Mononuclear cell (primary cell): ENCODE data around the gene SLC38A2. TPM values are rescaled to one million over a fixed set of nuclear protein-coding genes. Genes with fewer than 3 reads are reported as not detected.
"Not testable (repeated sequence)": the region's sequence is repeated elsewhere in the genome, so short reads cannot be mapped to it uniquely, and the experiment has no call there.

Experiments used
- H3K27me3 ChIP-seq: 2 replicates; pipeline ENCODE4 v1.6.0; 2011; ENCODE audit warnings: low read length, control low read depth; ENCODE audit not compliant: insufficient read depth
- H3K4me1 ChIP-seq: 2 replicates; pipeline ENCODE4 v1.5.1; 2011; ENCODE audit warnings: mild to moderate bottlenecking, low read length, control low read depth; ENCODE audit not compliant: insufficient read depth
- H3K4me3 ChIP-seq: 2 replicates; pipeline ENCODE4 v1.5.1; 2011; ENCODE audit warnings: mild to moderate bottlenecking, low read length, moderate library complexity
- H3K9me3 ChIP-seq: 2 replicates; pipeline ENCODE4 v1.5.1; 2011; ENCODE audit warnings: low read depth, mild to moderate bottlenecking, control low read depth, low read length
- total RNA-seq: library from RNA; depleted of rRNA; stranded (reverse); fragments of >200 nt; gene quantifications from one replicate; pipeline ENCODE4 v1.2.3, GENCODE V29; 2012

Gene SLC38A2
- total RNA-seq, 1 donor = 277 TPM

DNA sequence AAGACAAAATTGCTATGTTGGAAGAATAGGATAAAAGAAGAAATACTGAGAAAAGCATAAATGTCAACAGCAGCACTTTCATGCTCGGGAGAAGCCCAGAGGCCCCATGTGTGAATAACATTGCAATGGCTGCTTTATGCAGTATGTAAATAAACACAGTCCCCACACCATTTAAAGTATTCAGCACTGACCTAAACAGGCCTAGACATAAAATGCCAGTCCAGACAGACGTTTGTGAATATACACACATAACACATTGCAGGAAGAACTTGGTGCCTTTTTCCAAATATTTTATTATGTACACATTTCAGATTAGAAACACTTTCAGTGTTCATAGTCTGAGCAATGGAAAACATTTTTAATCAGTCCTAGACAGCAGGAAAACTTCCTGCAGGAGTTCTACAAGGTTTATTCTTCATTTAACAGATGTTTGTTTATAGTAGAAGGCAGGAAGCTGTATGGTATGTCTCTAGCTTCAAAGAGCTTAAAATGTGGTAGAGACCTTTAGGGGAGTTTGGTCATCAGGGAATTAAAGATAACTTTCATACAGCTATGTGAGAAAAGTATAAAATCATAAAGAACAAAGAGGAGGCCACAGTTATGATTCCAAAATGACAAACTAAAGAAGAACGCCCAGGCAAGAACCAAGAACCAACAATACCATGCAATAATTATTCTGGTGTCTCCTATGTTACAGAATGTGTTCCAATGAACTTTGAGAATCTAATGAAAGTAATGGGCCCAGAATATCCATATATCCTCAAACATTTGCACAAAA is 30.6 kb upstream of the SLC38A2 start:
- Histone ChIP-seq H3K27me3 (no peaks in the 10 kb centered on the region), H3K4me1 (peaks cover 12% of the 10 kb centered on the region), H3K9me3 (no peaks in the 10 kb centered on the region), H3K4me3 (no peak overlapping the region)

DNA sequence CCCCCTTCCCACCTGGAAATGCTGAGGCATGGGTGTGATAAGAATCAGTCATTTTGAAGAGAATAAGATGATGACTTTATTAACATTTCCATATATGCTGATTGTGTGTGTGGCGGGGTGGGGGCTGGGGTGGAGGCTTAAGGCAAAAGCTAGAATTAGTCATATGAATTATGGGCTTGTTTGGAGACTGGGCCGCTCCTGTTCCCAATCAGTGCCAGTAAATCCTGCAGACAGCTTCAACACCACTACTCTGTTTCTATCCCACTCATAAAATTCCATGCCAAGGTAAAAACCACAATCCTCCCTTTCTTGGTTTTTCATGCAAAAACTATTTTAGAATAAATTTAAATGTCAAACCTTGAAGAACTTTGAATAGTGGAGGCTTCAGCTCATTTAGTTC is 29.9 kb upstream of the SLC38A2 start:
- no peak overlapping the region for H3K4me3 ChIP-seq
- H3K9me3 ChIP-seq = no peaks in the 10 kb centered on the region
- peaks cover 12% of the 10 kb centered on the region for H3K4me1 ChIP-seq
- H3K27me3 ChIP-seq = no peaks in the 10 kb centered on the region

DNA sequence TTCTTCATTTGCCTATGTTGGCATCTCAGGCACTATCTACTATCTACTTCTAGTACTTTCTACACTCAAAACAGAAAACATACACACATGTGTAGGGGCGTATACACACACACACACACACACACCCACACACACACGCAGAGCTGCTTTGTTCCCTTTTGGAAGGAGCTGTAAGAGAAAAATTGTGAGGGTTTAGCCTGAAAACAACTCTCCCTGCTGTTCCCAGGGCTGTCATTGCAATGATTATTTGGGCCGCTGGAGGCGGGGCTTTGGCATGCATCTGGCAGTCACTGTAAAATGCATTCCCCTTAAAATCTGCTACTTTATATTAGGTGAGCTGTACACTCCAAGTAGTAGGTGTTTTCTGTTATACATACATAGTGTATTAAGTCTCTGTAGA is 29.1 kb upstream of the SLC38A2 start:
- no peaks in the 10 kb centered on the region for H3K27me3 ChIP-seq
- H3K9me3 ChIP-seq = no peaks in the 10 kb centered on the region
- peaks cover 12% of the 10 kb centered on the region for H3K4me1 ChIP-seq
- H3K4me3 ChIP-seq = no peak overlapping the region

DNA sequence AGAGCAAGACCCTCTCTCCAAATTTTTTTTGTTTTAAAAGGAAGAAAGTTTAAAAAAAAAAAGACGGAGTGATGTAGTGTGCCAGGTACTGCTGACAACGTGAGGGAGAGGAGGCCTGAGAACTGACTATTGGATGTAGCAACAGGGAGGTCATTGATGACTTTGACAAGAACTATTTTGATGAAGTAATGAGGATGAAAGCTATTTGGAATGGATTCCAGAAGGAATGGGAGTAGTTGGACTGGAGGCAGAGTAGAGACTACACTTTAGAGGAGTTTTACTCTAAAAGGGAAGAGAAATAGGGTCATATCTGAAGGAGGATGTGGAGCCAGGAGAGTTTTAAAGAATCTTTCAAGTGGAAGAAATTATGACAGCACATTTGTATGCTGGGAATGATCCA is 27.8 kb upstream of the SLC38A2 start:
- Histone ChIP-seq H3K4me1 (peaks cover 12% of the 10 kb centered on the region), H3K9me3 (no peaks in the 10 kb centered on the region), H3K4me3 (no peak overlapping the region), H3K27me3 (no peaks in the 10 kb centered on the region)

DNA sequence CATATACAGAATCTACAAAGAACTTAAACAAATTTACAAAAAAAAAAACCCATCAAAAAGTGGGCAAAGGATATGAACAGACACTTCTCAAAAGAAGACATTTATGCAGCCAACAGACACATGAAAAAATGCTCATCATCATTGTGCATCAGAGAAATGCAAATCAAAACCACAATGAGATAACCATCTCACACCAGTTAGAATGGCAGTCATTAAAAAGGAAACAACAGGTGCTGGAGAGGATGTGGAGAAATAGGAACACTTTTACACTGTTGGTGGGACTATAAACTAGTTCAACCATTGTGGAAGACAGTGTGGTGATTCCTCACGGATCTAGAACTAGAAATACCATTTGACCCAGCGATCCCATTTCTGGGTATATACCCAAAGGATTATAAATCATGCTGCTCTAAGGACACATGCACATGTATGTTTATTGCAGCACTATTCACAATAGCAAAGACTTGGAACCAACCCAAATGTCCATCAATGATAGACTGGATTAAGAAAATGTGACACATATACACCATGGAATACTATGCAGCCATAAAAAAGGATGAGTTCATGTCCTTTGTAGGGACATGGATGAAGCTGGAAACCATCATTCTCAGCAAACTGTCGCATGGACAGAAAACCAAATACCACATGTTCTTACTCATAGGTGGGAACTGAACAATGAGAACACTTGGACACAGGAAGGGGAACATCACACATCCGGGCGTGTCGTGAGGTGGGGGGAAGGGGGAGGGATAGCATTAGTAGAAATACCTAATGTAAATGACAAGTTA is 27.1 kb upstream of the SLC38A2 start:
- H3K9me3 ChIP-seq, H3K4me1 ChIP-seq, H3K4me3 ChIP-seq, H3K27me3 ChIP-seq: not testable (repeated sequence)

DNA sequence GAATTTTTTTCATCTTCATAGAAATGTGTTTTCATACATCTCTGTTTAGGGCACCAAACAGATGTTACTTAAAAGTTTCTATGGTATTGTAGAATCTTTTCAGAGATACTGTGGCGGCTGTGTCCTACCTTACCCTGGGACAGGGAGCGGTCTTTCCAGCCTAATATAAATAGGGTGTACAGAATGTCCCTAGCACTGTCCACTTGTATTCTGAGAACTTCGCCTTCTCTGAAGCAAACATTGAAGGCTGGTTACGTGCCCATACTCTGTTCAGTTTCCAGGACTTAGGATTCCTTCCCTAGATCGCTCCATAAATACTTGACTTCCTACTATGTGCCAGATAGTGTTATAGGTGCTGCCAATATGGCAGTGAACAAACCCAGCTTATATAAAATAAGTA is 24.3 kb upstream of the SLC38A2 start:
- Histone ChIP-seq H3K9me3 (no peaks in the 10 kb centered on the region), H3K4me3 (no peak overlapping the region), H3K27me3 (no peaks in the 10 kb centered on the region), H3K4me1 (no peaks in the 10 kb centered on the region)

DNA sequence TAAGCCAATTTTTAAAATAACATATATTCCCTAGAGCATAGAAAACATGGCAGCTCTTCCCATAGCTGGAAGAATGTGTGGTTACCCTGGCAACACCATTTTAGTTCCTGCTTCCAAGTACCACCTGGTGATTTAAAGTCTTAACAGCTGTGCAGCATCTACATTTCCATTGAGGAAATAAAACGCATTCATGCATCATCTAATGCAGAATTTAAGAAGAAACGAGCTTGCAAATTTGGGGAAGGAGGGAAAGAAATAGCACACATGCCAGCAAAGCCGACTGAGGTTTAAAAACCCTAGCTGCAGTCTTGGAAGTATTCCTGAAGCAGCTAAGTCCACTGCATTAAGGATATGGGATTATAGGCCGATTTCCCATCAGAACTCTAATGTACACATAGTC is 22.8 kb upstream of the SLC38A2 start:
- Histone ChIP-seq H3K27me3 (no peaks in the 10 kb centered on the region), H3K4me3 (no peak overlapping the region), H3K9me3 (no peaks in the 10 kb centered on the region), H3K4me1 (peaks cover 2% of the 10 kb centered on the region)

DNA sequence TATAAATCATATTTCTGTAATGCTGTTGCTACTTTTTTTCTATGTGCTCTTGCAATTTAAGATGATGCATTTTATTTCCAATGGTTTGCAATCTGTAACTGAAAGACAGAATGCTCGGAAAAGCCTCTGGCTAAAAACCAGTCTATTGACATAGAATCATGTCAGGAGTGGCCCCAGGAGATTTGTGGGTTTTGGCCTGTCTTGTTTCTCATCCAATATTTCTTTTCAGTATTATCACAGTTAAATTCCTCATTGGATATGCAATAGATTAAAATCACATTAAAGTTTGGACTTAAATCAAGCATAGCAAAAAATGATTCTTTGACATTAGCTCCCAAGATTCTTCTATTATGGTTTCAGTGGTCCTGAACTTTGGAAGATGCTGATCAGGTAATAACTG is 19.1 kb upstream of the SLC38A2 start:
- no peaks in the 10 kb centered on the region for H3K9me3 ChIP-seq
- H3K27me3 ChIP-seq = no peaks in the 10 kb centered on the region
- peaks cover 26% of the 10 kb centered on the region for H3K4me1 ChIP-seq
- H3K4me3 ChIP-seq = no peak overlapping the region

DNA sequence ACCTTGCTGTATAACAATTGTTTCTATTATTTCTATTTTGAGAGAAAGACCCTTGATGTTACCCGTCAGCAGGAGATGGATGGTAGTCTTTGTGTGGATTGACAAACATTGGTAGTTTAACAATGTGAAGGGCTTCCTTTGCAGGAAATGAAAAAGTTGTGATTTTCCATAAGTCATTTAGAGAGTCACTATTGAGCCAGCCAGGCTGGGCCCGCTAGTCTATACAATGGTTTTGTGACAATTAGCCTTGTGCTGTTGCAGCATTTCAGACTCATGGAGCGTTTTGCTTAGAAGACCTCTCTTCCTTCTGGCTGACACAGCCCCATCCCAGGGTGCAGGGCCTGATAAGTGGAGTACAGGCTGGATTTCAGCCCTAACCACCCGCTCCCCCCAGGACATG is 18.3 kb upstream of the SLC38A2 start:
- no peaks in the 10 kb centered on the region for H3K9me3 ChIP-seq
- H3K4me3 ChIP-seq = no peak overlapping the region
- peaks cover 33% of the 10 kb centered on the region for H3K4me1 ChIP-seq
- H3K27me3 ChIP-seq = no peaks in the 10 kb centered on the region

DNA sequence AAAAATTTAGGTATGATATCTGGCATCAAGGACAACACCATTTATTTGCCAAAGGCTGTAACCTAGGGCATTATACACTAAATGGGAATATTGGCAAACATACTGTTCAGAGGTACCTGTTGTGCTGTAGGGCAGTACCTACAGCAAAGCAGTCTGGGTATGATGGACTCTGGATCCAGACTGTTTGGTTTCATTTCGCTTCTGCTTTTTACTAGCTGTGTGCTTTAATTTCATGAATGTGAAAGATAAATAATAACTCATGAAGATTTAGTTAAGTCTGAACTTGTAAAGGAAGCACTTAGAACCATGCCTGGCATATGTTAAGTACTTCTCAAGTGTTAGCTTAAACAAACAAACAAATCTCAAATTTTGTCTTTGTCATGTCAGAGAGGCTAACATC is 17.7 kb upstream of the SLC38A2 start:
- Histone ChIP-seq H3K9me3 (no peaks in the 10 kb centered on the region), H3K4me1 (peaks cover 39% of the 10 kb centered on the region), H3K27me3 (no peaks in the 10 kb centered on the region), H3K4me3 (no peak overlapping the region)

DNA sequence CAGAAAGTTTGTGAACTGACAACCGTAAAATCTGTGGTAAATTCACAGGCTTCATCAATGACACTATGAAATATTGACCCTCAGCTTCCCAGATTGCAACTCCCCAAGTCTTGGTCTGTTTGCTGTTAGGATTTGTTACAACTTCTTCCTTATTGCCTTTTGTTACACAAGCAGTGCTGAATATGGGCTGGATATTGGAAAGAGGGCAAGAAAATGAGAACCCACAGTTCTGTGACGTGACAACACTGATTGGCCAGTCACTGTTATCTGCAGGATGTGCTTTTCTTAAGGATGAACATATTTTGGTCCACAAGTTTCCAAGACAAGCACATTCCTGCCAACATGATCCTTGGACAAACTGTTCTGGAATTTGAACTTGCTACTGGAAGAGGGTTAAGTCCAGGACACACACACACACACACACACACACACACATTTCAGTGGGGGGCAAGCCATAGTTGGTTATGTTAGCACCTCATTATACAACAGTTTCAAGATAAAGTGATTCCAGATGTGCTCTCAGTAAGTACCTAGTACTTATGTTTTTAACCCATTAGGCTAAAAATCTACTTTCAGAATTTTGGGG is 16.6 kb upstream of the SLC38A2 start:
- Histone ChIP-seq H3K9me3 (no peaks in the 10 kb centered on the region), H3K4me1 (peaks cover 51% of the 10 kb centered on the region), H3K4me3 (no peak overlapping the region), H3K27me3 (no peaks in the 10 kb centered on the region)

DNA sequence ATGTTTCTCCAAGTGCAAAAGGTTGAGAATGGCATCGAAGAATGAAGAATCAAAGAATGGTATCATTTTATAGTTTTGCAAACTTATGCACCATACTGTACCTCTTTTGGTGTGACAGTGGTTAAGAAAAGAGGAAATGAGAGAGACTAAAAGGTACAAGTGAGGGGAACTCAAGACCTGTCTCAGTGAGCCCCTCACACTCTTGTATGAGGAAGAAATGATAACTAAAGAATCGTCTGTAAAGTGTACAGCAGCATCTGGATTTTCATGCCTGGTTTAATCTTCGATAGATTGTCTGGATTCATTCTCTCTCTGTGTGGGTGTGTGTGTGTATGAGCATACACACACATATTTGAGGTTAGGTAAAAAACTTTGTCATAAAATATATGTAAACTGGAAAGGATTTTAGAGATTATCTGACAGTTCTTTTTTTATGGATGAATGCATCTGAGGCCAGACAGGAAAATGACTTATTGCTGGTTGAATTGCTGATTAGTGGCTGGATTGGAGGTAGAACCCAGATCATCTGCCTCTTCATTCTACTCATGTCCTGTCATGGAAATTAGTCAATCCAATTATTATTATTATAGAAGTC is 16.0 kb upstream of the SLC38A2 start:
- Histone ChIP-seq H3K27me3 (no peaks in the 10 kb centered on the region), H3K4me1 (peaks cover 53% of the 10 kb centered on the region), H3K9me3 (no peaks in the 10 kb centered on the region), H3K4me3 (no peak overlapping the region)

DNA sequence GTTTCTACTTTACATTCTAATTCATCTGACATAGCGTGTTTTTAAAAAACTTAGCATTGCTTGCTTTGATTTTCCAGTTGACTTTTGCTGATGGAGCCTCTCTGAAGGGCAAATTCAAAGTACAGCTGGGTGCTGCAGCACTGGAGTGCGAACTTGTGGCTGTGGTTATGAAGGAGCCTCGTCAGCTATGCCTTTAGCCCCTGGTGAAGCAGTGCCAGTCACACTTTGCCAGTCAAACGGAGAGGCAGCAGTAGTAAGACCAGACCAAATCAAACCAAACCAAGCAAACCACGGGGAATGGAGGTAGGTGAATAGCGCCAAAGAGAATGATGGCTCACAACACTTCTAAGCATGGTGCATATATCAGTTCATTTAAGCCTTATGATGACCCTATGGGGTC is 15.1 kb upstream of the SLC38A2 start:
- peaks cover 55% of the 10 kb centered on the region for H3K4me1 ChIP-seq
- no peak overlapping the region for H3K4me3 ChIP-seq
- no peaks in the 10 kb centered on the region for H3K27me3 ChIP-seq
- H3K9me3 ChIP-seq = no peaks in the 10 kb centered on the region

DNA sequence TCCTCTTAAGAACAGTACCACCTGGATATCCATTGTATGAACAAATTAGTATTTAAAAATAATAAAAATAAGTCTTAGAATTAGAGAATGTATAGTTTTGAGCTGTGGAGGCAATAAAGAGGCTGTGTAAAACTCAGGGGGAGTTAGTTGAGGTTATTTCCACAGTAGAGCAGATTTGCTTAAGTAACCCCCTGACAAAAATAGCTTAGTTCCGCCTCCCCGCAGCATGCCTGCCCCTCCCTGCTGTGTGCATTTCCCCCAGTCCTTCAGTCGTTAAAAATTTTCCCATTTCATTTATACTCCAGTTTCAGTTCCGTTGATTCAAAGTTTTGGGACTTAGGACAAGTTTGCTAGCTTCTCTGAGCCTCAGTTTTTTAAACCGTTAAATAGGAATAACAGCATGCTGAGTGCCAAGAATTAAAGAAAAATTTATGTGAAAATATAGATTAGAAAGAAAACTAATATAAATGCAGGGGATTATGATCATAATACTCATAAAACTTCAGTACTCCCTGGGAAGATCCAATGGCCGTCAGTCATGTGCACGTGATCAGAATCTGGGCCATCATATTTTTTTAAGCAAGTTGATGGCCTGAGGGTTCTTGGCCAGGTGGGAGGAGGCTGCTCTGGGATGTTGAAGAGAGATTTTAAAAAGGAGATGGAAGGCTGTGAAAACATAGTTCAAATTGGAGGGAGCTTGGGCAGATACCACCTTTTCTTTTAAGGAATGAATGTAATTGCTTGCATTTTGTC is 14.5 kb upstream of the SLC38A2 start:
- Histone ChIP-seq H3K4me3 (no peak overlapping the region), H3K27me3 (no peaks in the 10 kb centered on the region), H3K4me1 (peaks cover 61% of the 10 kb centered on the region), H3K9me3 (no peaks in the 10 kb centered on the region)
